Lung microvascular endothelial cell (primary cell): ENCODE results near the gene ADAMTS19. TPM values are rescaled to one million over a fixed set of nuclear protein-coding genes. Genes with fewer than 3 reads are reported as not detected.
A peak's percentile ranks its signal among the peaks of the same experiment; 100 is the strongest.
"Not testable (repeated sequence)": the region's sequence is repeated elsewhere in the genome, so short reads cannot be mapped to it uniquely, and the experiment has no call there.

ENCODE experiments used
- DNase-seq, 2 donors: peaks; one replicate each; pipeline versions ENCODE4 v3.0.0 to v3.0.0-alpha.2; 2010; ENCODE audit warnings: low read depth in 2 of 2
- total RNA-seq: library from RNA; depleted of rRNA; stranded (reverse); fragments of >200 nt; gene quantifications from 2 replicates; pipeline ENCODE4 v1.2.1, GENCODE V29; 2014

ADAMTS19 gene
- not detected in 2 replicates for total RNA-seq

GRCh38 chr5:129459777-129460671 is at the start of gene ADAMTS19:
Gene ADAMTS19 (plus strand): TSS chr5:129460298. CDS start chr5:129460392, 94 bp downstream.
- peak; percentile 5 to 24 for DNase-seq

DNA sequence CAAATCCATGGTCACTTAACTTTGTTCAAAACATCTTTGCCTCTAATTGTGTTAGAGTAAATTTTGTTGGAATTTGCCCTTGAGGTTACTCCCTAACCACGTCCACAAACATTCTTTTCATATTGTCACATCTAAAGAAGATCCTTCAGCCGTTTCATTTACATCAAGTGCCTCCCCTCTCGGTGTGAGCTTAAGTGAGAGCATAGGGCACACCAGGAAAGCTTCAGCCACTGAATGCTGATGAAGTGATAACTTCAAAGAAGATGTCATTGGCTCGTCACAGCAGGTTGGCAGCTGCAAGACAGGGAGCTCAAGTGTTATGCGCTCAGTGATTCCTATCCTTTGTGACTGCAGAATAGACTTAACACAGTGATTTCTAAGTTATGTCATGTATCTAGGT is 49.6 kb upstream of the ADAMTS19 start:
- no peak for DNase-seq

GRCh38 chr5:129412721-129413120 is 47.4 kb upstream of the ADAMTS19 start:
- DNase-seq = no peak

- no peak for DNase-seq
Observed at GRCh38 chr5:129413570-129413969, 46.5 kb upstream of the ADAMTS19 start.

DNA sequence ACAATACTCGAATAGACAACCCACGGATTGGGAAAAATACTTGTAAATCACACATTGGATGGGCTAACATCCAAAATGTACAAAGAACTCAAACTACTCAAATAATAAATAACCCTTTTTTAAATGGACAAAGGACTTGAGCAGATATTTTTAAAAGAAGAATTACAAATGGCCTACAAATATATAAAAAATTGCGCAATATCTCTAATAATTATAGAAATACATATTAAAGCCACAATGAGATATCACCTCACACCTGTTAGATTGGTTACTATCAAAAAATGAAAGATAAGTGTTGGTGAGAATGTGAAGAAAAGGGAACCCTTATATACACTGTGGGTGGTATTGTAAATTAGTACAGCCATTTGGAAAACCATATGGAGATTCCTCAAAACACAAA is 40.8 kb upstream of the ADAMTS19 start:
- no peak for DNase-seq

- DNase-seq = no peak
Observed at GRCh38 chr5:129425031-129425430, 35.1 kb upstream of the ADAMTS19 start.

- no peak for DNase-seq
Observed at GRCh38 chr5:129426071-129426470, 34.0 kb upstream of the ADAMTS19 start.

- not testable (repeated sequence) for DNase-seq
Observed at GRCh38 chr5:129428636-129429035, 31.5 kb upstream of the ADAMTS19 start.

DNA sequence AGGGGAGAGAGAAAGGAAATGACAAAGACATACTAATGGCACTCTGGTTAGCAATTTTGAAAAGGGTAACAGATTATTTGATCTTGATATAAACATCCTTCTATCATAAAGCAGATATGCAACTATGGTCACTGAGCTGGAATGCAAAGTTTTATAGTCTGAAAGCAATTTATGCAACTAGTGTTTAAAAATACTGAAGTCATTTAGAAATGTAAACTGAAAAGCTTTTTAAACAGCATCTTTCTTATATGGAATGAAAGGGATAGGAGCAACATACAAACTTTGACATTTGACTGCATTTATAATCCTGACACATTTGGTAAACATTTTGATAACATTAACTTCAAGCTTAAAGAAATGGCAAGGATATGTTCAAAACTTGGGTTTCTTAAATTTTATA is 28.7 kb upstream of the ADAMTS19 start:
- DNase-seq = no peak

DNA sequence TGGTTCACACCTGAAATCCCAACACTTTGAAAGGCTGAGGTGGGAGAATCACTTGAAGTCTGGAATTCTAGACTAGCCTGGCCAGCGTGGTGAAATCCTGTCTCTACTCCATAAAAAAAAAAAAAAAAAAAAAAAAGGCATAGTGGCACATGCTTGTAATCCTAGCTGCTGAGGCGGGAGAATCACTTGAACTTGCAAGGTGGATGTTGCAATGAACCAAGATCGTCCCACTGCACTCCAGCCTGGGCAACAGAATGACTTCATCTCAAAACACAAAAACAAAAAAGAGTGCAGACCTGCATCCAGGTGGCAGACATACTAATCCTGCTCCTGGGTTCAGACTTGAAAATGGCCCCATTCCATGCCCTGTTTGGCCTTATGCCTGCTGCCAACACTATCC is 21.8 kb upstream of the ADAMTS19 start:
- no peak for DNase-seq

GRCh38 chr5:129440424-129440823 is 19.7 kb upstream of the ADAMTS19 start:
- DNase-seq = no peak

GRCh38 chr5:129441096-129441495 is 19.0 kb upstream of the ADAMTS19 start:
- no peak for DNase-seq

GRCh38 chr5:129445379-129445778 is 14.7 kb upstream of the ADAMTS19 start:
- no peak for DNase-seq

GRCh38 chr5:129447968-129448367 is 12.1 kb upstream of the ADAMTS19 start:
- no peak for DNase-seq

DNA sequence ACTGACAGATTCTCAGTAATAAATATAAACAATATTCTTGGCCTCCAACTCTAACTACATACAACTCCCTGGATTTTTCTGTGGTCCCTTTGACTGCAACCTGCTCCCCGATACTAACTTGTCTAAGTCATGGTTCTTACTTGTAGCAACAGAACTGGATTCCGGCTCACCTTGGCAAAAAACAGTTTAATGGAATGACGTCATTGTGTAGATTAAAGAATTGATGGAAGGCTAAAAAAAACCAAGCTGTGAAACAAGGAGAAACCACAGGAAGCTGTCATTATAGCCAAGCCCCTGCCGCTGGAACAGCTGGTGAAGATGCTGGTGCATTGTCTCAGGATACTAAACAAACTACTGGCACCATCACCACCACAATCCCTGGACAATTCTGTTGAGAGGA is 11.4 kb upstream of the ADAMTS19 start:
- DNase-seq = no peak

- DNase-seq = no peak
Observed at GRCh38 chr5:129454461-129454860, 5.6 kb upstream of the ADAMTS19 start.

GRCh38 chr5:129459450-129459776 is 685 bp upstream of the ADAMTS19 start:
- DNase-seq = no peak

GRCh38 chr5:129460672-129460935 is 506 bp downstream of the ADAMTS19 start:
- no peak for DNase-seq

DNA sequence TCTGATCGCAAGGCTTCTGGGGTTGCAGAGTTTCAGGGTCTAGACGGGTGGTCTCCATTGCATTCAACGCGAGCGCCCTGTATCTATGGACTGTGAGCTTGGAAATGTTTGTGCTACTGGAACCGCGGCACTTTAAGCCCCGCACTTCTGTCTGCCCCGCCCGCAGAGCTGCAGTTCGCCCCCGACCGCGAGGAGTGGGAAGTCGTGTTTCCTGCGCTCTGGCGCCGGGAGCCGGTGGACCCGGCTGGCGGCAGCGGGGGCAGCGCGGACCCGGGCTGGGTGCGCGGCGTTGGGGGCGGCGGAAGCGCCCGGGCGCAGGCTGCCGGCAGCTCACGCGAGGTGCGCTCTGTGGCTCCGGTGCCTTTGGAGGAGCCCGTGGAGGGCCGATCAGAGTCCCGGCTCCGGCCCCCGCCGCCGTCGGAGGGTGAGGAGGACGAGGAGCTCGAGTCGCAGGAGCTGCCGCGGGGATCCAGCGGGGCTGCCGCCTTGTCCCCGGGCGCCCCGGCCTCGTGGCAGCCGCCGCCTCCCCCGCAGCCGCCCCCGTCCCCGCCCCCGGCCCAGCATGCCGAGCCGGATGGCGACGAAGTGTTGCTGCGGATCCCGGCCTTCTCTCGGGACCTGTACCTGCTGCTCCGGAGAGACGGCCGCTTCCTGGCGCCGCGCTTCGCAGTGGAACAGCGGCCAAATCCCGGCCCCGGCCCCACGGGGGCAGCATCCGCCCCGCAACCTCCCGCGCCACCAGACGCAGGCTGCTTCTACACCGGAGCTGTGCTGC is 1.0 kb downstream of the ADAMTS19 start:
- peak; percentile 0 to 14 for DNase-seq

- DNase-seq = no peak
Observed at GRCh38 chr5:129461711-129462332, 1.7 kb downstream of the ADAMTS19 start.

GRCh38 chr5:129465776-129466344 is 5.8 kb downstream of the ADAMTS19 start:
- DNase-seq = no peak

DNA sequence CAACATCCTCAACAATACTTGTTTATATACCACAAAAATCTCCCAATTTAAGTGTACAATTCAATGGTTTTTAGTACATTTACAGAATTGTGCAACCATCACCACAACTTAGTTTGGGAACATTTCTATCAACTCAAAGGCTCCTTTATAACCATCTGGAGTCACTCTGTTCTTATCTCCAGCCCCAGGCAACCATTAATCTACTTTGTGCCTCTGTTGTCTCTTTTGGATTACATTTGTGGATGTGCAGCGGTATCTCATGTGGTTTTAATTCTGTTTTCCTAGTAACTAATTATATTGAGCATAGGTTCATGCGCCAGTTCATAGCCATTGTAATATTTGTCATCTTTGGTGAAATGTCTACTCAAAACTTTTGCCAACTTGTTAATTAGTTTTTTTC is 14.4 kb downstream of the ADAMTS19 start:
- DNase-seq = no peak
